HCT116 (cell line): ENCODE data around the gene SEC23A. TPM values are rescaled to one million over a fixed set of nuclear protein-coding genes. Genes with fewer than 3 reads are reported as not detected.

Experiments
- ATAC-seq: fragments of 200-7000 bp; cut with Tn5 transposase; 2 replicates; pipeline ENCODE4 v1.9.1; 2020; ENCODE audit warnings: mild to moderate bottlenecking, moderate library complexity
- BruUV-seq: library from RNA; stranded (reverse); fragments of 400-500 nt; replicated peaks from 2 replicates; lab custom pipeline; 2021; lab: Mats Ljungman, UMichigan
- CTCF ChIA-PET: fragments of 300-600 bp; sonication (Branson Sonifier 250); formaldehyde crosslinking; loops from one replicate; lab custom pipeline; 2021; ENCODE audit warnings: antibody characterized with exemption; lab: Charles Lee
- POLR2A ChIA-PET: fragments of 300-600, 350-600 bp; sonication (Branson Sonifier 250); formaldehyde crosslinking; loops from one replicate; lab custom pipeline; 2021; ENCODE audit warnings: antibody characterized with exemption; lab: Charles Lee
- RAD21 ChIA-PET, 2 experiments: fragments of 300-600 bp; sonication (Branson Sonifier 250); formaldehyde crosslinking; loops; one replicate each; lab custom pipeline; 2023; ENCODE audit warnings: low total read pairs in 2 of 2; ENCODE audit not compliant: uncharacterized antibody in 2 of 2, unreplicated experiment in 2 of 2, low non-redundant PET in 1 of 2; lab: Charles Lee
- DNase-seq: peaks from one replicate; pipeline ENCODE4 v3.0.0-alpha.2; 2010; ENCODE audit warnings: low read depth, low spot score
- H2AFZ ChIP-seq: fragments of 200-600 bp; shearing (Covaris generic), sonication (generic); 2 replicates; pipeline ENCODE4 v1.6.1; 2017; ENCODE audit warnings: low read depth, mixed run types, mixed read lengths, antibody characterized with exemption, low read length; ENCODE audit not compliant: poor library complexity, severe bottlenecking
- H3K27ac ChIP-seq: 2 replicates; pipeline ENCODE4 v1.5.1; 2012; ENCODE audit warnings: low read depth, low read length
- H3K27me3 ChIP-seq: fragments of 200-600 bp; sonication (generic); 2 replicates; pipeline ENCODE4 v1.6.1; 2016; ENCODE audit warnings: mixed run types, low read length, mixed read lengths; ENCODE audit not compliant: insufficient read depth
- H3K36me3 ChIP-seq, 2 experiments: fragments of 200-500 bp in 1 of 2; fragments of 200-600 bp in 1 of 2; sonication (Bioruptor generic) in 1 of 2; sonication (generic) in 1 of 2; 2 replicates each; pipeline versions ENCODE4 v1.5.1 to v1.6.1; 2014 to 2016; ENCODE audit warnings: low read length in 2 of 2, inconsistent platforms in 1 of 2, mixed read lengths in 1 of 2, mixed run types in 1 of 2; ENCODE audit not compliant: insufficient read depth in 2 of 2, control insufficient read depth in 1 of 2
- H3K4me1 ChIP-seq, 2 experiments: fragments of 200-600 bp in 1 of 2; sonication (generic) in 1 of 2; 2 replicates each; pipeline versions ENCODE4 v1.5.1 to v1.6.1; 2012 to 2017; ENCODE audit warnings: low read length in 2 of 2, inconsistent platforms in 1 of 2, mild to moderate bottlenecking in 1 of 2, mixed read lengths in 1 of 2, mixed run types in 1 of 2, moderate library complexity in 1 of 2; ENCODE audit not compliant: insufficient read depth in 2 of 2, control insufficient read depth in 1 of 2
- H3K4me2 ChIP-seq: fragments of 200-600 bp; sonication (generic); 2 replicates; pipeline ENCODE4 v1.6.1; 2017; ENCODE audit warnings: mixed run types, low read length, mixed read lengths
- H3K4me3 ChIP-seq, 2 experiments: fragments of 200-600 bp in 1 of 2; sonication (generic) in 1 of 2; replicated peaks in 1 of 2; 2 replicates each; pipeline ENCODE4 v1.5.1; 2011 to 2016; ENCODE audit warnings: low read length in 2 of 2, control low read depth in 1 of 2, low read depth in 1 of 2, mild to moderate bottlenecking in 1 of 2, mixed read lengths in 1 of 2, mixed run types in 1 of 2
- H3K79me2 ChIP-seq: fragments of 200-600 bp; sonication (generic); 2 replicates; pipeline ENCODE4 v1.6.1; 2017; ENCODE audit warnings: mild to moderate bottlenecking, mixed run types, low read length, moderate library complexity, mixed read lengths; ENCODE audit not compliant: insufficient read depth
- H3K9ac ChIP-seq: fragments of 200-600 bp; sonication (generic); 2 replicates; pipeline ENCODE4 v1.6.1; 2016; ENCODE audit warnings: low read length, mixed read lengths
- H3K9me2 ChIP-seq: fragments of 200-600 bp; sonication (generic), shearing (Covaris generic); 2 replicates; pipeline ENCODE4 v1.6.1; 2017; ENCODE audit warnings: mixed run types, mild to moderate bottlenecking, moderate library complexity; ENCODE audit not compliant: insufficient read depth
- H3K9me3 ChIP-seq, 2 experiments: fragments of 200-500 bp in 1 of 2; fragments of 200-600 bp in 1 of 2; sonication (Bioruptor generic) in 1 of 2; sonication (generic) in 1 of 2; 2 replicates each; pipeline ENCODE4 v1.6.1; 2014 to 2017; ENCODE audit warnings: low read length in 2 of 2, mixed read lengths in 2 of 2, inconsistent platforms in 1 of 2, low read depth in 1 of 2, mild to moderate bottlenecking in 1 of 2, mixed run types in 1 of 2, moderate library complexity in 1 of 2; ENCODE audit not compliant: control insufficient read depth in 1 of 2, insufficient read depth in 1 of 2
- H4K20me1 ChIP-seq: fragments of 200-600 bp; sonication (generic), shearing (Covaris generic); 2 replicates; pipeline ENCODE4 v1.6.1; 2017; ENCODE audit warnings: mixed run types, mild to moderate bottlenecking, moderate library complexity; ENCODE audit not compliant: insufficient read depth
- CEBPB ChIP-seq: IDR thresholded peaks from 2 replicates; pipeline ENCODE4 v1.6.1; 2012; ENCODE audit warnings: low read depth
- EGR1 ChIP-seq: IDR thresholded peaks from 2 replicates; pipeline ENCODE4 v1.6.1; 2012; ENCODE audit warnings: low read depth
- ELF1 ChIP-seq: IDR thresholded peaks from 2 replicates; pipeline ENCODE4 v1.6.1; 2012; ENCODE audit warnings: low read depth, borderline replicate concordance
- EZH2 ChIP-seq: fragments of 200-600 bp; sonication (generic); IDR thresholded peaks from 2 replicates; pipeline ENCODE4 v1.6.1; 2017; ENCODE audit warnings: antibody characterized with exemption, mixed run types
- EZH2phosphoT487 ChIP-seq: fragments of 200-600 bp; IDR thresholded peaks from 2 replicates; pipeline ENCODE4 v1.6.1; 2018; ENCODE audit warnings: antibody characterized with exemption, borderline replicate concordance
- FOSL1 ChIP-seq: IDR thresholded peaks from 2 replicates; pipeline ENCODE4 v1.6.1; 2012; ENCODE audit warnings: low read depth
- JUND ChIP-seq: IDR thresholded peaks from 2 replicates; pipeline ENCODE4 v1.6.1; 2012
- POLR2A ChIP-seq: IDR thresholded peaks from 2 replicates; pipeline ENCODE4 v1.7.0; 2011; ENCODE audit warnings: borderline replicate concordance; ENCODE audit not compliant: insufficient read depth, insufficient read length; ENCODE audit errors: extremely low read depth
- POLR2AphosphoS5 ChIP-seq: IDR thresholded peaks from 2 replicates; pipeline ENCODE4 v1.6.1; 2011; ENCODE audit warnings: mild to moderate bottlenecking, low read depth, low read length, moderate library complexity
- RAD21 ChIP-seq: IDR thresholded peaks from 2 replicates; pipeline ENCODE4 v1.6.1; 2012; ENCODE audit warnings: low read depth, mild to moderate bottlenecking
- SP1 ChIP-seq: IDR thresholded peaks from 2 replicates; pipeline ENCODE4 v1.6.1; 2012; ENCODE audit warnings: low read depth
- SRF ChIP-seq: IDR thresholded peaks from 2 replicates; pipeline ENCODE4 v1.6.1; 2012; ENCODE audit warnings: low read depth
- TCF7L2 ChIP-seq: IDR thresholded peaks from 2 replicates; pipeline ENCODE4 v1.7.0; 2011; ENCODE audit warnings: borderline replicate concordance, inconsistent platforms; ENCODE audit not compliant: insufficient read depth, insufficient read length; ENCODE audit errors: extremely low read depth
- YY1 ChIP-seq: IDR thresholded peaks from 2 replicates; pipeline ENCODE4 v1.6.1; 2011; ENCODE audit warnings: low read length, low read depth, moderate library complexity, mild to moderate bottlenecking; ENCODE audit not compliant: insufficient replicate concordance; ENCODE audit errors: extremely low read depth
- ZNF274 ChIP-seq: fragments of 200-500 bp; sonication (Bioruptor generic); IDR thresholded peaks from 2 replicates; pipeline ENCODE4 v1.6.1; 2014; ENCODE audit warnings: mild to moderate bottlenecking, low read depth, low read length, inconsistent platforms
- intact Hi-C: fragments of 100-400 bp; cut with micrococcal nuclease; formaldehyde crosslinking; loops from 2 replicates; pipeline ENCODE4 v1.10.0; 2022
- total RNA-seq: library from RNA; stranded (reverse); gene quantifications from one replicate; pipeline ENCODE4 v1.2.1, GENCODE V29; 2021; ENCODE audit not compliant: unreplicated experiment
- TF ChIP-seq, protein P1 (sequence below): IDR thresholded peaks from 2 replicates; pipeline ENCODE4 v1.6.1; 2012
- TF ChIP-seq, protein P2 (sequence below), 3 experiments: fragments of 200-600 bp in 1 of 3; sonication (generic) in 1 of 3; IDR thresholded peaks in 2 of 3; conservative IDR thresholded peaks in 1 of 3; 2 replicates each; pipeline ENCODE4 v1.5.1; 2012 to 2017; ENCODE audit warnings: low read depth in 2 of 3, low read length in 2 of 3, antibody characterized with exemption in 1 of 3, borderline replicate concordance in 1 of 3, control low read depth in 1 of 3, mild to moderate bottlenecking in 1 of 3, mixed read lengths in 1 of 3, mixed run types in 1 of 3, moderate library complexity in 1 of 3; ENCODE audit not compliant: insufficient read depth in 1 of 3
- TF ChIP-seq, protein P3 (sequence below): IDR thresholded peaks from 2 replicates; pipeline ENCODE4 v1.6.1; 2011; ENCODE audit warnings: mild to moderate bottlenecking, low read length, moderate library complexity; ENCODE audit not compliant: insufficient replicate concordance; ENCODE audit errors: extremely low read depth

SEC23A gene
- total RNA-seq, 1 experiment from 2014 or later: 81.7 TPM

DNA sequence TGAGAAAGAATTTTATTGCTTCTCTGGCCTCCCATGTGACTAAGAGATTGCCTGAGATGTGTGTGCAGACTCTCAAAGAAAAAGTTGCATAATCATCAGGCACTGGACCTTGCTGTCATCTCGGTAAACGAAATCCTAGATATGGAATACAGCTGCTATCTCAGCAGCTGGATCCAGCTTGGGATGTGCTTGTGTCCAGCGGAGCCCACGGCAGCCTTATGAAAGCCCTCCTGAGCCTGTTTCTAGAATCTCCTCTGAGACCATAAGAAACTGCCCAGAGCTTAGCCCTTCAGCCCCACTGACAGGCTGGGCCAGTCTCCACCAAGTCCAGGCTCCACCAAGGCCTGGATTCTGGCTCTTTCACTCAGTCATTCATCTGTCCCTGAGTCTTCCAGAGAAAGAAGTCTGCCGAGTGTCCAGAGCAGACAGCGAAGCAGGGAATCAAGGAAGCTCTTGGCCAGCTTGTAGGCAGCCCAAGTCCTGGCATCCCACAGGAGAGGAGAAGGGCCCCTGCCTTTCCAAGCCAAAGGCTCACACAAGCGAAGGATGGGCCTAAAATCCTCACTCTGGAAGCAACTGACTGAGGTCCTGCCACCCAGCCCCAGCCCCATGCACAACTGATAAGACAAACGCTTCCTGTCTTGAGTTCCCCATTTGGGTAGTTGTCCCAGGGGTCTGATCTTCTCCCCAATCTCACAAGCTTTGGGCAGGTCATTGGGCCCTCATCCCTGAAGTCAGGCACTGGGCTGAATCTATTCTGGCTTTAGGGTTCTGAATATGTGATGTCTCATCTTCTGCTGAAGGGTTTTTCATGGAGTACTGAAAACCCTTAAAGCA is 97.8 kb downstream of the SEC23A start:
- no TSS peak for BruUV-seq
- Histone ChIP-seq H2AFZ (no peak overlapping the region), H3K27me3 (no peaks in the 10 kb centered on the region), H3K4me3 (no peak overlapping the region), H3K4me2 (no peak overlapping the region), H3K9me2 (no peaks in the 10 kb centered on the region)
- ATAC-seq (no peak), DNase-seq (no peak)
- CTCF ChIA-PET: interaction anchor here (0.7 kb wide), 1 partner anchor 281 kb away, joined by 3 read pairs; no protein-coding TSS in a partner anchor
- TF ChIP-seq, protein P1, sequence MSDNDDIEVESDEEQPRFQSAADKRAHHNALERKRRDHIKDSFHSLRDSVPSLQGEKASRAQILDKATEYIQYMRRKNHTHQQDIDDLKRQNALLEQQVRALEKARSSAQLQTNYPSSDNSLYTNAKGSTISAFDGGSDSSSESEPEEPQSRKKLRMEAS: no peak
- TF ChIP-seq SRF (no peak), POLR2A (no peak), ELF1 (no peak), YY1 (no peak), EZH2 (no peak), ZNF274 (no peak), JUND (no peak), FOSL1 (no peak), EGR1 (no peak), TCF7L2 (no peak), CEBPB (no peak), RAD21 (no peak), EZH2phosphoT487 (no peak), SP1 (no peak), POLR2AphosphoS5 (no peak)
- TF ChIP-seq, protein P2, sequence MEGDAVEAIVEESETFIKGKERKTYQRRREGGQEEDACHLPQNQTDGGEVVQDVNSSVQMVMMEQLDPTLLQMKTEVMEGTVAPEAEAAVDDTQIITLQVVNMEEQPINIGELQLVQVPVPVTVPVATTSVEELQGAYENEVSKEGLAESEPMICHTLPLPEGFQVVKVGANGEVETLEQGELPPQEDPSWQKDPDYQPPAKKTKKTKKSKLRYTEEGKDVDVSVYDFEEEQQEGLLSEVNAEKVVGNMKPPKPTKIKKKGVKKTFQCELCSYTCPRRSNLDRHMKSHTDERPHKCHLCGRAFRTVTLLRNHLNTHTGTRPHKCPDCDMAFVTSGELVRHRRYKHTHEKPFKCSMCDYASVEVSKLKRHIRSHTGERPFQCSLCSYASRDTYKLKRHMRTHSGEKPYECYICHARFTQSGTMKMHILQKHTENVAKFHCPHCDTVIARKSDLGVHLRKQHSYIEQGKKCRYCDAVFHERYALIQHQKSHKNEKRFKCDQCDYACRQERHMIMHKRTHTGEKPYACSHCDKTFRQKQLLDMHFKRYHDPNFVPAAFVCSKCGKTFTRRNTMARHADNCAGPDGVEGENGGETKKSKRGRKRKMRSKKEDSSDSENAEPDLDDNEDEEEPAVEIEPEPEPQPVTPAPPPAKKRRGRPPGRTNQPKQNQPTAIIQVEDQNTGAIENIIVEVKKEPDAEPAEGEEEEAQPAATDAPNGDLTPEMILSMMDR (IDR thresholded peaks at IDR 0.05 in 2 of 3, conservative IDR thresholded peaks at IDR 0.05 in 1 of 3; ENCODE audit: borderline replicate concordance in 1 of 3, insufficient read depth in 1 of 3, low read depth in 2 of 3, low read length in 2 of 3): no peak
- TF ChIP-seq, protein P3, sequence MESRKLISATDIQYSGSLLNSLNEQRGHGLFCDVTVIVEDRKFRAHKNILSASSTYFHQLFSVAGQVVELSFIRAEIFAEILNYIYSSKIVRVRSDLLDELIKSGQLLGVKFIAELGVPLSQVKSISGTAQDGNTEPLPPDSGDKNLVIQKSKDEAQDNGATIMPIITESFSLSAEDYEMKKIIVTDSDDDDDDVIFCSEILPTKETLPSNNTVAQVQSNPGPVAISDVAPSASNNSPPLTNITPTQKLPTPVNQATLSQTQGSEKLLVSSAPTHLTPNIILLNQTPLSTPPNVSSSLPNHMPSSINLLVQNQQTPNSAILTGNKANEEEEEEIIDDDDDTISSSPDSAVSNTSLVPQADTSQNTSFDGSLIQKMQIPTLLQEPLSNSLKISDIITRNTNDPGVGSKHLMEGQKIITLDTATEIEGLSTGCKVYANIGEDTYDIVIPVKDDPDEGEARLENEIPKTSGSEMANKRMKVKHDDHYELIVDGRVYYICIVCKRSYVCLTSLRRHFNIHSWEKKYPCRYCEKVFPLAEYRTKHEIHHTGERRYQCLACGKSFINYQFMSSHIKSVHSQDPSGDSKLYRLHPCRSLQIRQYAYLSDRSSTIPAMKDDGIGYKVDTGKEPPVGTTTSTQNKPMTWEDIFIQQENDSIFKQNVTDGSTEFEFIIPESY: no peak
- TF ChIP-seq, all 23 proteins: peak for 0
- Histone ChIP-seq H3K9ac (no peak overlapping the region), H3K4me1 (no peaks in the 10 kb centered on the region), H3K27ac (no peak overlapping the region), H3K36me3 (no peaks in the 10 kb centered on the region), H3K79me2 (no peaks in the 10 kb centered on the region), H4K20me1 (no peaks in the 10 kb centered on the region), H3K9me3 (no peaks in the 10 kb centered on the region)
- intact Hi-C loops: no loop called here
- RAD21 ChIA-PET: no interaction called here
- POLR2A ChIA-PET: no interaction called here
